ENCODE measurements around the gene ZFYVE28.

DNA sequence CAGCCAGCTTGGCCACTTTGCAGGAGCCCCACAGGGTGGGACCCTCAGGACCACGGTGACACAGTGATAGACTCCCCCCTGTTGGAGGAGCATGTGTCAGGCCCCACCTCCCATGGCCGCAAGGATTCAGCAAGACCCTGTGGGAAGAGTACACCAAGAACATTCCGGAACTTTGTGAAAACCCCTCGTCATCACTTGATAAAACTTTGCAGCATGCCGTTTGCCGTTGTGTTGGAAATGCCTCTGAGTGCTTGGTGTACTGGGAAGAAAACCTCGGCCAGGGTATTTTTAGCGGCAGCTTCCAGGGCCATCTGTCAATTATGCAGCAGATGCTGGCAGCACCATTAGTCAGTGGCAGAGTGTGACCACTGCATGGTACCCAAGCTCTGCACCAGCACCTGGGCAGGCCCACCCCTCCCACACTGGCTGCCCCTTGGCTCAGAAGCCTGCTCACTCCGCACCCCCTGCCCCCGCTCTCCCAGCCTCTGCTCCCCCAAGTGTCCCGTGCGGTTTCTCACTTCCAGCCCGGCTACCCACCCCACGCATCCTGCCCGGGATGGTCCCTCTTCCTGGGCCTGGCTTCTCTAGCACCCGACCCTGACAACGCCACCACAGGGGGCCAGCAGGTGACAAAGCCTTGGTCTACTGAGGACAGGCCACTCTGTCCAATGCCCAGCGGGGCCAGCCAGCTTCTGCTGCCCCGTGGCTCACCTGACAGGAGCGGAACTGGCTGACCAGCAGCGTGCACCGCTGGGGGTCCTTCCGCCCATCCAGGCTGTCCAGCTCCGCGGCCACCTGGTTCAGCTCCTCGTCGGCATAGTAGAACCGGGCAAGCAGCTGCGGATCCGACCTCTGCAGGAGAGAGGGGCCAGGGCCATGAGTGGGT lies 65.0 kb downstream of the ZFYVE28 start:
- TF ChIP-seq EZH2 (IDR thresholded peaks at IDR 0.05; ENCODE audit: low read depth) (no peak), CTCF (conservative IDR thresholded peaks at IDR 0.05) (no peak)
